H1 (cell line): ENCODE results near the gene RREB1. TPM values are rescaled to one million over a fixed set of nuclear protein-coding genes. Genes with fewer than 3 reads are reported as not detected.

Experiments
- JUND ChIP-seq: IDR thresholded peaks from 2 replicates; pipeline ENCODE4 v1.6.1; 2011; ENCODE audit warnings: mild to moderate bottlenecking, improper control_type of control experiment, low read length
- MAX ChIP-seq: IDR thresholded peaks from 2 replicates; pipeline ENCODE4 v1.6.1; 2012; ENCODE audit warnings: inconsistent platforms
- polyA plus RNA-seq, 7 experiments: library from polyadenylated mRNA; depleted of rRNA in 3 of 7; stranded (reverse) in 5 of 7; unstranded in 2 of 7; fragments of >200 nt in 5 of 7; fragments of 200-250 nt in 2 of 7; gene quantifications; 1 replicate in 5 of 7; 2 replicates in 1 of 7; 4 replicates in 1 of 7; pipeline versions ENCODE4 v1.2.1 to v1.2.3, GENCODE V29; 2011 to 2013; ENCODE audit warnings: missing spikeins in 2 of 7, mixed read lengths in 2 of 7
- total RNA-seq: library from RNA; stranded (reverse); fragmentation: NEBNext Ultra II Directional; extraction: Animal tissue kit (Norgen Biotek cat#: 25700); gene quantifications from 2 replicates; pipeline ENCODE4 v1.2.1, GENCODE V29; 2021

Gene RREB1
- total and polyA plus RNA-seq, 2 of the 8 experiments (the other 6 are each of a cell fraction or from before 2014, with no cell fraction given) = 3.9 to 34.7 TPM

- TF ChIP-seq MAX (no peak), JUND (no peak)
Measured at GRCh38 chr6:7197747-7198146, 90.0 kb downstream of the RREB1 start (continued).
